Thyroid gland (tissue), 4 donors: ENCODE results near the gene KNL1.

ENCODE experiments used
- POLR2A ChIP-seq, 2 donors: fragments of 450-650 bp; IDR thresholded peaks; one replicate each; pipeline ENCODE4 v1.6.1; 2017; ENCODE audit warnings: antibody characterized with exemption in 2 of 2, mild to moderate bottlenecking in 2 of 2, moderate library complexity in 1 of 2
- TF ChIP-seq, protein P1 (sequence below), 6 experiments: fragments of 200-600 bp in 3 of 6; fragments of 450-650 bp in 3 of 6; sonication (generic) in 3 of 6; IDR thresholded peaks; one replicate each; pipeline ENCODE4 v1.5.1; 2016 to 2019; ENCODE audit warnings: antibody characterized with exemption in 6 of 6, mild to moderate bottlenecking in 2 of 6, inconsistent platforms in 1 of 6, moderate library complexity in 1 of 6

DNA sequence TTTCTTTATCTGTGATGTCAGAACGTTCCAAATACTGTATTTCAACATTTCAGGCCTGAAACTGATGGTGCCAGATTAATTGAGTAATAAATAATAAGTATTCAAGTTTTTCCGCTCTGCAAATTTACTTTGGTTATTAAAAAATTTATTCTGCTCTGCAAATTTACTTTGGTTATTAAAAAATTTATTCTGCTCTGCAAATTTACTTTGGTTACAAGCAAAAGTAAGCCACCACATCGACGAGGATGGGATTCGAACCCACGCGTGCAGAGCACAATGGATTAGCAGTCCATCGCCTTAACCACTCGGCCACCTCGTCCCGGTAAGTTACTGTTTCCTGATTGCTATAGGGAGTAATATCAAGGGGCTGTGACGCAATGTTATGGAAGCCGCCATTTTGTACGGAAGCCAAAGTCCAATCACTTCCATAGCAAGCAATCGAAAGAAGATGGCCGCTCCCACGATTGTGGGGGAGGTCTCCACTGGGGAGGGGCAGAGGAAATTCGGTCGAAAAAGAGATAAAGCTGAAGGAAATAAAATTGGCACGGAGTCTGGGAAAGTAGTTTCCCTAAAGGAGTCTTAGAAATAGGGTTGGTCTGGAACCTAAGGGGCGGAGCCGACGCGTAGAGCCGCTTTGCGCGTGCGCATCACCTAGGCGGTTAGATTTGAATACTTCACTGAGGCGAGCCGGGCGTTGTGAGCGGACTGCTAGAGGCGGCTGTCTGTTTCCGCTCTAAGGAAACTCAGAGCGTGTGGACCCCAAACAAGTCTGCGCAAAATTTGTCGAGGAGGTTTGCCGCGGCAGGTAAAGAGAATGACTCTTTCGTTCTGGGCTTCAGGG, at the start of gene KNL1:
- TF ChIP-seq, protein P1, sequence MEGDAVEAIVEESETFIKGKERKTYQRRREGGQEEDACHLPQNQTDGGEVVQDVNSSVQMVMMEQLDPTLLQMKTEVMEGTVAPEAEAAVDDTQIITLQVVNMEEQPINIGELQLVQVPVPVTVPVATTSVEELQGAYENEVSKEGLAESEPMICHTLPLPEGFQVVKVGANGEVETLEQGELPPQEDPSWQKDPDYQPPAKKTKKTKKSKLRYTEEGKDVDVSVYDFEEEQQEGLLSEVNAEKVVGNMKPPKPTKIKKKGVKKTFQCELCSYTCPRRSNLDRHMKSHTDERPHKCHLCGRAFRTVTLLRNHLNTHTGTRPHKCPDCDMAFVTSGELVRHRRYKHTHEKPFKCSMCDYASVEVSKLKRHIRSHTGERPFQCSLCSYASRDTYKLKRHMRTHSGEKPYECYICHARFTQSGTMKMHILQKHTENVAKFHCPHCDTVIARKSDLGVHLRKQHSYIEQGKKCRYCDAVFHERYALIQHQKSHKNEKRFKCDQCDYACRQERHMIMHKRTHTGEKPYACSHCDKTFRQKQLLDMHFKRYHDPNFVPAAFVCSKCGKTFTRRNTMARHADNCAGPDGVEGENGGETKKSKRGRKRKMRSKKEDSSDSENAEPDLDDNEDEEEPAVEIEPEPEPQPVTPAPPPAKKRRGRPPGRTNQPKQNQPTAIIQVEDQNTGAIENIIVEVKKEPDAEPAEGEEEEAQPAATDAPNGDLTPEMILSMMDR (IDR thresholded peaks at IDR 0.05), result no peak
- no peak for TF ChIP-seq POLR2A (IDR thresholded peaks at IDR 0.05)
